GM06990 (cell line): Measurements from ENCODE around the gene CHP2.

Source experiments
- DNase-seq: peaks from one replicate; pipeline ENCODE4 v3.0.0-alpha.2; 2011; ENCODE audit not compliant: insufficient read length; ENCODE audit errors: extremely low read depth
- H3K27me3 ChIP-seq: replicated peaks from 2 replicates; pipeline ENCODE4 v1.6.0; 2011; ENCODE audit warnings: low read length; ENCODE audit not compliant: control insufficient read depth, insufficient read depth
- H3K36me3 ChIP-seq: 2 replicates; pipeline ENCODE4 v1.5.1; 2011; ENCODE audit warnings: low read length; ENCODE audit not compliant: control insufficient read depth, insufficient read depth
- H3K4me3 ChIP-seq: replicated peaks from 2 replicates; pipeline ENCODE4 v1.5.1; 2011; ENCODE audit warnings: low read depth, mild to moderate bottlenecking, control low read depth, low read length
- CTCF ChIP-seq: IDR thresholded peaks from 2 replicates; pipeline ENCODE4 v1.5.1; 2011; ENCODE audit warnings: low read length, control low read depth, mild to moderate bottlenecking, inconsistent platforms; ENCODE audit not compliant: insufficient read depth, poor library complexity, severe bottlenecking

Gene CHP2

GRCh38 chr16:23771642-23772041 lies 16.8 kb downstream of the CHP2 start:
- no peaks in the 10 kb centered on the region; the same call in 1 of the 2 replicates for H3K27me3 ChIP-seq
- TF ChIP-seq CTCF: no peak
- H3K4me3 ChIP-seq: no peak overlapping the region
- DNase-seq: no peak
- H3K36me3 ChIP-seq: no peaks in the 10 kb centered on the region

- Histone ChIP-seq H3K4me3 (no peak overlapping the region), H3K36me3 (no peaks in the 10 kb centered on the region), H3K27me3 (no peaks in the 10 kb centered on the region; the same call in 1 of the 2 replicates)
- no peak for DNase-seq
- no peak for TF ChIP-seq CTCF
Measured at GRCh38 chr16:23773339-23773738, 18.5 kb downstream of the CHP2 start.

GRCh38 chr16:23781176-23781575 lies 26.4 kb downstream of the CHP2 start:
- Histone ChIP-seq H3K4me3 (no peak overlapping the region), H3K27me3 (no peaks in the 10 kb centered on the region; the same call in 1 of the 2 replicates), H3K36me3 (no peaks in the 10 kb centered on the region)
- DNase-seq: no peak
- TF ChIP-seq CTCF: no peak

GRCh38 chr16:23784811-23785447 lies 30.1 kb downstream of the CHP2 start:
- no peak for TF ChIP-seq CTCF
- Histone ChIP-seq H3K36me3 (no peaks in the 10 kb centered on the region), H3K4me3 (no peak overlapping the region), H3K27me3 (no peaks in the 10 kb centered on the region; the same call in 1 of the 2 replicates)
- DNase-seq: no peak

GRCh38 chr16:23785842-23786241 lies 31.0 kb downstream of the CHP2 start:
- TF ChIP-seq CTCF: no peak
- no peaks in the 10 kb centered on the region for H3K36me3 ChIP-seq
- no peak overlapping the region for H3K4me3 ChIP-seq
- no peaks in the 10 kb centered on the region; the same call in 1 of the 2 replicates for H3K27me3 ChIP-seq
- no peak for DNase-seq

- no peaks in the 10 kb centered on the region for H3K36me3 ChIP-seq
- DNase-seq: no peak
- no peaks in the 10 kb centered on the region; the same call in 1 of the 2 replicates for H3K27me3 ChIP-seq
- TF ChIP-seq CTCF: no peak
- H3K4me3 ChIP-seq: no peak overlapping the region
Measured at GRCh38 chr16:23786964-23787561, 32.2 kb downstream of the CHP2 start.
